22Rv1 (cell line): ENCODE results near the gene B4GALT3.

Source experiments
- H3K27ac ChIP-seq: fragments of 450-650 bp; 2 replicates; pipeline ENCODE4 v1.5.1; 2017
- ZFX ChIP-seq: fragments of 450-650 bp; IDR thresholded peaks from 2 replicates; pipeline ENCODE4 v1.6.1; 2017; ENCODE audit warnings: antibody characterized with exemption, borderline replicate concordance
- TF ChIP-seq, protein P1 (sequence below): fragments of 450-650 bp; IDR thresholded peaks from 2 replicates; pipeline ENCODE4 v1.5.1; 2017; ENCODE audit warnings: mild to moderate bottlenecking

The B4GALT3 gene

DNA sequence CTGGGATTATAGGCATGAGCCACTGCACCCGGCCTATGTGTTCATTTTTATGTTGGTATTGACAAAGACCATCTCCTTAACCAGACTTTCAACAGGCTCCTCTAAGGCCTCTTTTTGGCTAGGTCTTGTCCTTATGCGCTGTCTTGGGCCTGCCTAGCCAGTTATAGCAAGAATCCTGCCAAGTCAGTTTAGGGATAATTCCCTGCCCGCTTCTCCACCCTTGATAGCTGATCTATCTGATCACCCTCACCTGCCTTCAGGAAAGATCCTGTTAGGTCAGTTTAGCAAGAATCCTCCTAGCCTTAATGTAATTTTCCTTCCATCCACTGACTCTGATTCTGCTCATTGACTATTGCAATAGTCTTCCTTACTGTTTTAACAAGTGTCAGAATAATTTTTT is 2.4 kb upstream of the B4GALT3 start:
- TF ChIP-seq ZFX, result no peak
- TF ChIP-seq, protein P1, sequence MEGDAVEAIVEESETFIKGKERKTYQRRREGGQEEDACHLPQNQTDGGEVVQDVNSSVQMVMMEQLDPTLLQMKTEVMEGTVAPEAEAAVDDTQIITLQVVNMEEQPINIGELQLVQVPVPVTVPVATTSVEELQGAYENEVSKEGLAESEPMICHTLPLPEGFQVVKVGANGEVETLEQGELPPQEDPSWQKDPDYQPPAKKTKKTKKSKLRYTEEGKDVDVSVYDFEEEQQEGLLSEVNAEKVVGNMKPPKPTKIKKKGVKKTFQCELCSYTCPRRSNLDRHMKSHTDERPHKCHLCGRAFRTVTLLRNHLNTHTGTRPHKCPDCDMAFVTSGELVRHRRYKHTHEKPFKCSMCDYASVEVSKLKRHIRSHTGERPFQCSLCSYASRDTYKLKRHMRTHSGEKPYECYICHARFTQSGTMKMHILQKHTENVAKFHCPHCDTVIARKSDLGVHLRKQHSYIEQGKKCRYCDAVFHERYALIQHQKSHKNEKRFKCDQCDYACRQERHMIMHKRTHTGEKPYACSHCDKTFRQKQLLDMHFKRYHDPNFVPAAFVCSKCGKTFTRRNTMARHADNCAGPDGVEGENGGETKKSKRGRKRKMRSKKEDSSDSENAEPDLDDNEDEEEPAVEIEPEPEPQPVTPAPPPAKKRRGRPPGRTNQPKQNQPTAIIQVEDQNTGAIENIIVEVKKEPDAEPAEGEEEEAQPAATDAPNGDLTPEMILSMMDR, result no peak
- H3K27ac ChIP-seq, result no peak overlapping the region

DNA sequence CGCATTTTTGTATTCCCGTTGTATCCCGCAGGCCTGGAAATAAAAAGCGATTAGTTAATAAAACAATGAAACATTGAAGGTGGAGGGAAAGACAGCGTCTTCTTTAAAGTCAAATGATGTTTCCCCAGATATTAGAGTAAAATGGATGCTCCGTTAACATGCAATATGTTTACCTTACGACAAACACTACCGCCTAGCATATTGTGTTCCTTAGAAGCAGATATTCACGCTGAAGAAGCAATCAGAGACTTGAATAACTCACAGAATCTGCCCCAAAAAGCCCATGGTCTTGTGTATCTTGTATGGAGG is 583 bp upstream of the B4GALT3 start:
- TF ChIP-seq ZFX, result no peak
- TF ChIP-seq, protein P1, result peak; percentile 0; the same call in 1 of the 2 replicates

DNA sequence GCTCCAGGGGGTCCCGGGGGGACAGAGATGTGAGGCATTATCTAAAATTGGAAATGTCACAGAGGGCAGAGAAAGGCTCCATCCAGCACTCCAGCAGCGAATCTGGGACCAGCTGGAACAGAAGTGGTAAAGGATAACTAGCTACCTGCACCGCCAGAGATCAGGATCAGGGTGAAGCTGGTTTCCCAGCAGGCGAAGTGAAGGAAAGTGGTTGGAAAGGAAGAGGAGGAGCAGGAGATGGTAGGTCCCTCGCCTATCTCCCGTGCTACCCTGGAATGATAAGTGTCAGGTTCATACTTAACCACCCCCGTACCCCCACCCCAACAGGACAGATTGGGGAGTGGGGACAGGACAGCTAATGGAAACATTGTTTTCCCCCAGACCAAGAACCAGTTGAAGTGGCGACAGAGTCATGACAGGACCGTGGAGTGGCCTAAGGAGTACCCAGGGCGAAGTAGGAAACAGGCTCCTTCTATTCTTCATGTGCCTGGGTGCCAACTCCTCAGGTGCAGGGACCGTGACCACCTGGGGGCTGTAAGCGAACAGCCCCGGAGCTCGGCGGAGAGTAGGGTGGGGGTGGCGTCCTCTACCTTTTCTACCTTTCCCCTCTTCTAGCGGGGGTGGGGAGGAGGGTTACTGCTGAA is 717 bp downstream of the B4GALT3 start:
- TF ChIP-seq ZFX, result no peak
- TF ChIP-seq, protein P1, result no peak
- peak overlapping the region; percentile 63 for H3K27ac ChIP-seq

More for the DNA sequence above, 583 bp upstream of the B4GALT3 start:
- H3K27ac ChIP-seq, result peak overlapping the region; percentile 63

DNA sequence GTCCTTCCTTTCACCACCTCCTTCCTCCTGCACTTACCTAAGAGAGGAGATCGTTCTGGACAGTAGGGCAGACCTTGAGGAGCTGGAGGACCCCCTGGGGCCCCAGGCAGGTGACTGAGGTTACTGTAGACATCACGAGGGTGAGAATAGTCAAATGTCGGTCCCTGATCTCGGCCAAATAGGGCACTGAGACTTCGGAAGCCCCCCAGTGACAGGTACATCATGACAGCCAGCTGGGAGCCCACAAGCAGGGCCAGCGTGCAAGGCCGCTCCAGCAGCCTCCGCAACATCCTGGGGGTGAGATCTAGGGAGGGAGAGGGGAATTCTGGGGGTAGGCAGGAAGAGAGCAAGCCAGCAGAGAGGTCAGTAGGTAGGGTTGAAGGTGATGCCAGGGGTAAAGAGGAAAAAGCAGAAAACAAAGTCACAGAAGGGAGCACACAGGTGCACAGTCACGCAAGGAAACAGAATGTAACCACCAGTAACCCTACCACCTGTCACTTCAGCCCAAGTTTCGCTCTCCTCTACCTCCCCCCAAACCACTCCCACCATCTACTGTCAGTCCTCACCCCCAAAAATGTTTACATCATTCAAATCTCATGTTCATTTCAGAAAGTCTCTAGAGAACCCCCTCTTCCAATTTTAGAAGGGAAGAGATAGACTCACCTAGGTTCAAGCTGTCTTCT is 1.4 kb downstream of the B4GALT3 start:
- no peak for TF ChIP-seq ZFX
- TF ChIP-seq, protein P1, result no peak
- peak overlapping the region; percentile 63 for H3K27ac ChIP-seq

DNA sequence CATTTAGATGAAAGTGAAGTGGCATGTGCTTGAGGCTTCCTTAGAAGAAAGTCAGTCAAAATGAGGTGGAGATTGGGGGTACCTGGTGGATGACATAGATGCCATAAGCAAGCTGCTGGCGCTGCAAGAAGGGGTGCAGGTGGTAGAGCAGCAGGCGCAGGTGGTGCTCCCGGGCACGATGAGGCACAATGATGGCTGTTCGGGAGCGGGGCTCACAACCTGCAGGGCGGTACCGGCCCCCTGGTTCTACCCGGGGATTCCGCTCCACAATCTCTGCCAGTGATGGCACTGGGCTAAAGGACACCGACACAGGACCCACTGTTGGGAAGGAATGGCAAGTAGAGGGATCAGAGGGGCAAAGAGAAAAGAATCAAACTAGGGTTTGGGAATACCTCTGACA is 2.4 kb downstream of the B4GALT3 start:
- TF ChIP-seq, protein P1, result no peak
- no peak for TF ChIP-seq ZFX

DNA sequence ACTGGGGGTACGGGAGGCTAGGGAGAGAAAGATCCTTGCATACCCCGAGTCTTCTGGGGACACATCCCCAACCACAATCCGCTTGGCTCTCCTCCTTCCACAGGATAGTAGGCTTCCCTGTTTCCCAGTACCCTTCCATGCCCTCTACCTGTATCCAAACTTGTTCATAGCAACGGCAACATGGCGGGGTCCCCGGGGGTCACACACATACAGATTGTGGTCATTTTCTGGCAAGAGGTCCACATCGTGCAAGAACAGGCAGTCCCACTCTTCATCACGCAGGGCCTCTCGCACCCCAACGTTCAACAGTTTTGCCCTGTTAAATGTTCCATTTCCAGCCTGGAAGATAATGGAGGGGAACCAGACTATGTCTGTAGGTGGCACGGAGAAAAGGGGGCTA is 3.6 kb downstream of the B4GALT3 start:
- TF ChIP-seq, protein P1, result no peak
- TF ChIP-seq ZFX, result no peak
- H3K27ac ChIP-seq, result no peak overlapping the region

More for the DNA sequence above, 2.4 kb downstream of the B4GALT3 start:
- H3K27ac ChIP-seq, result no peak overlapping the region; the same call in 1 of the 2 replicates

DNA sequence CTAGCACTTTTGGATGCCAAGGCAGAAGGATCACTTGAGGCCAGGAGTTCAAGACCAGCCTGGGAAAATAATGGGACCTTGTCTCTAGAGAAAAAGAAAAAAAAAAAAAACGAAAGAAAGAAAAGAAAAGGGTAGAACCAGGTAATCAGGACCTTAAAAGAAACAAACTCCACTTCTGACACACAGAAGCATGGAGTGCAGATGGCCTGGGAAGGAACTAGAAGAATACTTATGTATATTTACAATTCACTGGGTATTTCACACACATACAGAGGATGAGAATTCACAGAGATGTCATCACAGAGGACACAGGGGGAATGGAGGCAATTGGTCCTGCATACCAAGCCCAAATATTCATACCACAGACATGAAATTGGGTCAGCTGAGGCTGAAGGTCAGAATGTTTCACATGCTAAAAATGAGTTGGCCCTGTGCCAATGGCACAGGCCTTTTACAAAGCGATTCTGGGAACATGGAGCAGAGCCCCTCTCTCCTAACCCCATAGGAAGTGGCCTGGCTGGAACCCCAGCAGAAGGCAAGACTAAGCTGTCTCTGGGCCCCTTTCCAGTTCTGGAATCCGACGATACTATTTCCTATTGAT is 4.4 kb downstream of the B4GALT3 start:
- TF ChIP-seq ZFX, result no peak
- TF ChIP-seq, protein P1, result no peak
- H3K27ac ChIP-seq, result peak overlapping the region; percentile 13; the same call in 1 of the 2 replicates
